ENCODE results near the gene GMEB2.
A peak's percentile ranks its signal among the peaks of the same experiment; 100 is the strongest.
"Not testable (repeated sequence)": the region's sequence is repeated elsewhere in the genome, so short reads cannot be mapped to it uniquely, and the experiment has no call there.

GMEB2 gene

DNA sequence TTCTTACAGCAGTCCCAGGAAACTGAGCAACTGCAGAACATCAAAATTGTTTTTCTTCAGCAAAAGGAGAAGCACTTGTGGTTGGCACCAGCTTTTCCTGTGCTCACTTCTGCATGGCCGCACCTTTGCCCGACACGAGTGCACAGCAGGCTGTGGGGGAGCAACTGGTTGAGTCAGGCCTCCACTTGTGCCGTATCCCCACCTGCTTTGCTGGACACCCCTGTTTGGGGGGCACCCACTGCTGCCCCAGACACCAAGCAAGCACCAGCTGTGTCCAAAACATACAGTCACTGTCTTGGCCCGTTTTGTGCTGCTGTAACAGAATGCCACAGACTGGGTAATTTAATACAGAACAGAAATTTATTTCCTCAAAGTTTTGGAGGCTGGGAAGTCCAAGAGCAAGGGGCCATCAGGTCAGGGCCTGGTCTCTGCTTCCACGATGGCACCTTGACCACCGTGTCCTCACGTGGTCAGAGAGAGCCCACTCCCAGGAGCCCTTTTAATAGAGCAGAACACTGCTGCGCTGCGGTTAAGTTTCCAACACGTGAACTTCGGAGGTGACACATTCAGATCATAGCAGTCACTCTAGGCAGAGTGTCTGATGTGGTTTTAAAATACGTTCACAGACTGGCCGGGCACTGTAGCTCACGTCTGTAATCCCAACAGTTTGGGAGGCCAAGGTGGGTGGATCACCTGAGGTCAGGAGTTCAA is 8.7 kb upstream of the GMEB2 start:
- no peak overlapping the region for H3K4me3 ChIP-seq (ENCODE audit: low read depth, low read length)

DNA sequence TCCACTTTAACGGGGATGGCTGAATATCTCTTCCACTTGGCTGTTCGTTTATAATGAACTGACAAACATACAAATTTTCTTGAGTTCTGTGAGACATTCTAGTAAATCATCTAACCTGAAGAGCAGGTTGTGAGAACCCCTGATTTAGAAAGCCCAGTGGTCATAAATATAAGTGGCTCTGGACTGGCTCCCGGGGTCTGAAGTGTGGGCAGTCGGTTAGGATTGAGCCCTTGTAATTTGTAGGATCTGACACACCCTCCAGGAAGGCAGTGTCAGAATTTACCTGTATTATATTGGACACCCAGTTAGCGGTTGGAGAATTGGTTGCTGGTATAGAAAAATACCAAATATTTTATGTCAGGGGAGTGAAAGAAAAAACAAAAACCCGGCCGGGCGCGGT is 6.8 kb upstream of the GMEB2 start:
- no peak overlapping the region for H3K4me3 ChIP-seq (ENCODE audit: low read depth, low read length)
- TF ChIP-seq, protein P1, sequence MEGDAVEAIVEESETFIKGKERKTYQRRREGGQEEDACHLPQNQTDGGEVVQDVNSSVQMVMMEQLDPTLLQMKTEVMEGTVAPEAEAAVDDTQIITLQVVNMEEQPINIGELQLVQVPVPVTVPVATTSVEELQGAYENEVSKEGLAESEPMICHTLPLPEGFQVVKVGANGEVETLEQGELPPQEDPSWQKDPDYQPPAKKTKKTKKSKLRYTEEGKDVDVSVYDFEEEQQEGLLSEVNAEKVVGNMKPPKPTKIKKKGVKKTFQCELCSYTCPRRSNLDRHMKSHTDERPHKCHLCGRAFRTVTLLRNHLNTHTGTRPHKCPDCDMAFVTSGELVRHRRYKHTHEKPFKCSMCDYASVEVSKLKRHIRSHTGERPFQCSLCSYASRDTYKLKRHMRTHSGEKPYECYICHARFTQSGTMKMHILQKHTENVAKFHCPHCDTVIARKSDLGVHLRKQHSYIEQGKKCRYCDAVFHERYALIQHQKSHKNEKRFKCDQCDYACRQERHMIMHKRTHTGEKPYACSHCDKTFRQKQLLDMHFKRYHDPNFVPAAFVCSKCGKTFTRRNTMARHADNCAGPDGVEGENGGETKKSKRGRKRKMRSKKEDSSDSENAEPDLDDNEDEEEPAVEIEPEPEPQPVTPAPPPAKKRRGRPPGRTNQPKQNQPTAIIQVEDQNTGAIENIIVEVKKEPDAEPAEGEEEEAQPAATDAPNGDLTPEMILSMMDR (IDR thresholded peaks at IDR 0.05; ENCODE audit: borderline replicate concordance, insufficient read depth, low read depth, low read length), result no peak

More for the DNA sequence above, 8.7 kb upstream of the GMEB2 start:
- TF ChIP-seq, protein P1 (IDR thresholded peaks at IDR 0.05; ENCODE audit: borderline replicate concordance, insufficient read depth, low read depth, low read length), result no peak

DNA sequence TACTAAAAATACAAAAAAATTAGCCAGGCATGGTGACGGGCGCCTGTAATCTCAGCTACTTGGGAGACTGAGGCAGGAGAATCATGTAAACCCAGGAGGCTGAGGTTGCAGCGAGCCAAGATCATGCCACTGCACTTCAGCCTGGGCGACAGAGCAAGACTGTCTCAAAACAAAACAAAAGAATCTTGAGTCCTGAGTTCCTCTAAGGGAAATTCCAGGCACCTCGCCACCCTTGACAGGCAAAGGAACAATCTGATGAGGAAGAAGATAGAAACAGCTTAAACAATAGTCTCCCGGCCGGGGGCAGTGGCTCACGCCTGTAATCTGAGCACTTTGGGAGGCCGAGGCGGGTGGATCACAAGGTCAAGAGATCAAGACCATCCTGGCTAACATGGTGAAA is 4.5 kb upstream of the GMEB2 start:
- H3K4me3 ChIP-seq (ENCODE audit: low read depth, low read length), result not testable (repeated sequence)

DNA sequence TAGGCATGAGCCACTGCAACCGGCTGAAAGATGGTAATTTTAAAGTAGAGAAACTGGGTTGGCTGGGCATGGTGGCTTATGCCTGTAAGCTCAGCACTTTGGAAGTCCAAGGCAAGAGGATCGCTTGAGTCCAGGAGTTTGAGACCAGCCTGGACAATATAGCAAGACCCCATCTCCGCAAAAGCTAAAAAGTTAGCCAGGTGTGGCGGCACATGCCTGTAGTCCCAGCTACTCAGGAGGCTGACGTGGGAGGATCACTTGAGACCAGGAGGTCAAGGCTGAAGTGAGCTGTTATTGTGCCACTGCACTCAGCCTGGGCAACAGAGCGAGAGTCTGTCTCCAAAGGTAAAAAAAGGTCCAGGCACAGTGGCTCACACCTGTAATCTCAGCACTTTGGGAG is 4.1 kb upstream of the GMEB2 start:
- H3K4me3 ChIP-seq (ENCODE audit: low read depth, low read length), result not testable (repeated sequence)

DNA sequence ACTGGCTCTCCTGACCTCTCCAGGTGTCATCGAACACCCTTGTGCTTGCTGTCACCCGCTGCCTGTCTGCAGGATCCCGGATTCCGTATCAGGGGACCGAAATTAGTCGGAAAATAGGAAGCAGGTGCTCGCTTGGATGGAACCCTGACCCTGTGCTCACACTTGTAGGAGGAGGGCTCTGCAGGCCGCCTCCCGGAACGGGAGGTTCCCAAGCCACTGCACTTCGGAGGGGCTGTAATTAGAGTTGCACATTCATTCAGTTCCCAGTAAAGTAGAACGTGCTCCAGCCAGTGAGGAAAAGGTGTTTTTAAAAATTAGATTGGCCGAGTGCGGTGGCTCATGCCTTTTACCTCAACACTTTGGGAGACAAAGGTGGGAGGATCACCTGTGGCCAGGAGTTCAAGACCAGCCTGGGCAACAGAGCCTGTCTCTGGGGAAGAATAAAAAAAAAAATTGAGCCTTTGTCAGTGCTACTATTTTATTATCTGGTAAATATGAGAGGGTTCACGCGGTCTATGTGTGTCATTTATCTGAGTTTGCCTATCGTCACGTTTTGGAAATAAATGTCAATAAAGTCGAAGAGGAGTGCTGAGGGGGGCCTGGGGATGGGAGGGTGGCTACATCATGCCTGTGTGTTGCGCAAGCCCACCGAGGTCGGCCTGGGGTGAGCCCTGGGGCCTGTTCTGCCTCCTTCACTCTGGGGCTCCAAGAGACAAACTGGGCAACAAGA is 1.5 kb upstream of the GMEB2 start:
- H3K4me3 ChIP-seq (ENCODE audit: low read depth, low read length), result peak overlapping the region; percentile 95
- TF ChIP-seq, protein P1 (IDR thresholded peaks at IDR 0.05; ENCODE audit: borderline replicate concordance, insufficient read depth, low read depth, low read length), result no peak

DNA sequence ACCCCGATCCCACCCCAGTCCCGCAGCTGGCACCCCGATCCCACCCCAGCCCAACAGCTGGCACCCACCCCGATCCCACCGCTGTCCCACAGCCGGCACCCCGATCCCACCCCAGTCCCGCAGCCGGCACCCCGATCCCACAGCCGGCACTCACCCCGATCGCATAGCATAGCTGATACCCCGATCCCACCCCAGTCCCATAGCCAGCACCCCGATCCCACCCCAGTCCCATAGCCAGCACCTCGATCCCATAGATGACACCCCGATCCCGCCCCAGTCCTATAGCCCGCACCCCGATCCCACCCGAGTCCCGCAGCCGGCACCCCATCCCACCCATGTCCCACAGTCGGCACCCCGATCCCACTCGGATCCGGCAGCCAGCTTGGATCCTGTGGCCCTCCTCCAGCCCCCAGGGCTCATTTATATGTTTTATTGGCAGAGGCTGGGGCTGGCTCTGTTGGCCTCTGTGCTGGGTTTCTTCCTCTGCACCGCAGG is 897 bp upstream of the GMEB2 start:
- TF ChIP-seq, protein P1 (IDR thresholded peaks at IDR 0.05; ENCODE audit: borderline replicate concordance, insufficient read depth, low read depth, low read length), result no peak
- H3K4me3 ChIP-seq (ENCODE audit: low read depth, low read length), result peak overlapping the region; percentile 95

DNA sequence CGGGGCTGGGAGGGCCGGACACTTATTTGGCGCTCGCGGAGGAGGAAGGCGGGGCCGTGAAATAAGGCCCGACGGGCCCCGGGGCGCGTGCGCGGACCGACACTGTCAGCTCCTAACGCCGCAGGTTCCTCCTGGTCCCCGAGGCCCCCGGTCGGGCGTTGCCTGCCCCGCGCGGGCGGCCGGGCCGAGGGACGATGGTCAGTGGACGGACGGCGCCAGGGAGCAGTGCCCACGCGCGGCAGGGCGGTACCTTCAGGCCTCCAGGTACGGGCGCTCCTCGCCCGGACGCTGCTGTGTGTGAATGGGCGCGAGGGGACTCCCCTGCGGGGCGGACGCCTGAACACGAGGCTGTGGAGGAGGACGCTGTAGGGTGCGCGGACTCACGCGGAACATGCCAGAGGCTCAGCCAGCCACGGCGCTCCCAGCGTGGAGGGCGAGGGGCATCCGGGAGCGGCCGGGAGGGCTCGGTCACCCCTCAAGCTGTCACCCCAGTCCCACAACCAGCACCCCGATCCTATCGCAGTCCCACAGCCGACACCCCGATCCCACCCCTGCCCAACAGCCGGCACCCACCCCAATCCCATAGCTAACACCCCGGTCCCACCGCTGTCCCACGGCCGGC is 339 bp upstream of the GMEB2 start:
- TF ChIP-seq, protein P1 (IDR thresholded peaks at IDR 0.05; ENCODE audit: borderline replicate concordance, insufficient read depth, low read depth, low read length), result no peak
- peak overlapping the region; percentile 95 for H3K4me3 ChIP-seq (ENCODE audit: low read depth, low read length)
